HG02798 (cell line): ENCODE results near the gene TAF15.

ENCODE experiments used
- ATAC-seq: cut with Tn5 transposase; IDR thresholded peaks from one replicate; pipeline ENCODE4 v1.9.1; 2021; ENCODE audit warnings: mild to moderate bottlenecking; ENCODE audit not compliant: unreplicated experiment, poor library complexity

TAF15 gene

GRCh38 chr17:35784895-35785294, 24.4 kb upstream of the TAF15 start:
- no peak for ATAC-seq

- ATAC-seq = no peak
These were observed 22.3 kb upstream of the TAF15 start for GRCh38 chr17:35786941-35787432.

GRCh38 chr17:35788477-35789368, 20.6 kb upstream of the TAF15 start:
- ATAC-seq = no peak

DNA sequence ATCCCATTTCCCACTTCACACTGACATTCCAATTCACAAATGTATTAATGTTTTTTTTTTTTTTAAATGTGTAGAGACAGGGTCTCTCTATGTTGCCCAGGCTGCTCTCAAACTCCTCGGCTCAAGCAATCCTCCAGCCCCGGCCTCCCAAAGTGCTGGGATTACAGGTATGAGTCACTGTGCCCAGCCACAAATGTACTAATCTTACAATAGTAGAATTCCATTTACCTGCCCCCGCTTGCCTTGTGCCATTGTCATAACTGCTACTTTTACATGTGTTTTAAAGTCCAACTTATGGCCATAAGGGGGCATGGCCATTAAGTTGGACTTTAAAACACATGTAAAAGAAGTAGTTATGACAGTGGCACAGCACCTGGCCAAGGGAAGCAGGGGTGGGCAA, 18.4 kb upstream of the TAF15 start:
- ATAC-seq = no peak

- ATAC-seq = no peak
These were observed 17.5 kb upstream of the TAF15 start for GRCh38 chr17:35791681-35792350.

DNA sequence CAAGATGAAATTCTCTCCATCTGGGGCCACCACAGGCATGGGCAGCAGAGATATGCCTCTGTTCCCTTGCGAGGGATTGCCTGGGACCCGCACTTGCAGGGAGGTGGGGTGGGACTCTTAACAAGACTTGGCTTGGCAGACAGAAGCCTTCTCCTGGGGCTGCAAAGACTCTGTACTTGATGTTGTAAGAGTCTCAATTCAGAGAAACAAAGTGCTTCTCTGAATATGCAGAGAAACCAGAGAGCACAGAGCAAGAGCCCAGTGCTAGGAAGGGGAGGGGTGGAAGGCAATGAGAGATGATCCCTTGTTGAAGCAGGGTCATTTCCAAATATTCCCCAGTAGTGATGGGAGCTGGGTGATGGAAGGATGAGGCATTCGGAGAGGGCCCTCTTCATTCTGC, 16.0 kb upstream of the TAF15 start:
- no peak for ATAC-seq

DNA sequence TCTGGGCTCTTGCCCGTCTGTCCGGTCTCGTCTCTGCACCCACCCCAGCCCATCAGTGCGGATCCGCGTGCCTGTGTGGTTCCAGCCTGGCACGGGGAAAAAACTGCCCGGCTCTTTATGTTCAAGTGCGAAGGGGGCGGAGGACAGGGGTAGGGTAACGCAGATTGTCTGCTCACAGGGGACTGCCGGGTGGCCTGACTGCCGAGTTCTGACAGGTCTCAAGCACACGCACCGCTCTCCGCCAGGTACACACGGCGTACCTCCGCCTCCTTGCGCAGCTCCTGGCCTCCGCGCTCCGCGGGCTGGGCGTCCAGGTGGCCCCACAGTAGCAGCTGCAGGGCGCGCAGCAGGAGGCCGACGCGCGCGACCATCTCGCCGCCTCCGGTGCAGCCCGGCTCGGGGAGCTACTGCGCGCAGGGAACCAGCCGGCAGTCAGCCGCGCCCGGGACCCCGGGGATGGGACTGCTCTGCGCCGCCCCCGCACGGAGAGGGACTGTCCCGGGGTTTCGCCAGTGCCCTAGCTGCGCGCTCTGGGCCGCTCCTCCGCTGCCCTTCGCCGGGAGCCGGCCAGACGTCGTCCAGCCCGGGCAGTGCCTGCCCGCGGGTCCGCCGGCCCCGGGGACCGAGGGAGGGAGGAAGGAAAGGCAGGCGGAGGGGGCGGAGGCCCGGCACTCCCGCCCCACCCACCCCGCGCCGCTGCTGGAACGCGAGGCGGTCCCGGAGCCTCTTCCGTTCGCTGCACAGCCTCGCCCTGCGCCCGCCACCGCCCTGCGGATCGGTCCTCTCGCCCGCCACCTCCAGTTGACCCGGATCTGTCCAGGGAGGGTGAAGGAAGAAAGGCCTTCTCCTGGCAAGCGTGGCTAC, 14.0 kb upstream of the TAF15 start, which contains the start of gene MMP28:
MMP28 (minus strand) TSS at position 635 of the 864 bp plus-strand sequence; CDS start at position 371, 264 bp downstream.
- no peak for ATAC-seq

DNA sequence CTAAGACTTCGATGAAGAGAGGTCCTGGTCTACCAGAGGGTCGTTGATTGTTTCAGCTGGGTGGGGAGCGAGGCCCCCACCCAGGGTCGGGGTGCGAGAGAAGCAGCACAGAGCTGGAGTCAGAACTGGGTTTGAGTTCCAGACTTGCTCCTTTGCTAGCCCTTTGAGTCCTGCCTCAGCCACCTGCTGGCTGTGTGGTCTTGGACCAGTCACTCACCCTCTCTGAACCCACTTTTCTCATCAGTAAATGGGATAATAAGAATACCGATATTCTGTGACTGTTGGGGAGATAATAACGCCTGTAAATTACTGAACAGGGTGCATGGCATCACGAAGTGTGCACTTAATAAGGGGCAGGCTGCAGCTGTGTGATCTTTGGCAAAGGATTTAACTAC, 13.4 kb upstream of the TAF15 start:
- no peak for ATAC-seq

DNA sequence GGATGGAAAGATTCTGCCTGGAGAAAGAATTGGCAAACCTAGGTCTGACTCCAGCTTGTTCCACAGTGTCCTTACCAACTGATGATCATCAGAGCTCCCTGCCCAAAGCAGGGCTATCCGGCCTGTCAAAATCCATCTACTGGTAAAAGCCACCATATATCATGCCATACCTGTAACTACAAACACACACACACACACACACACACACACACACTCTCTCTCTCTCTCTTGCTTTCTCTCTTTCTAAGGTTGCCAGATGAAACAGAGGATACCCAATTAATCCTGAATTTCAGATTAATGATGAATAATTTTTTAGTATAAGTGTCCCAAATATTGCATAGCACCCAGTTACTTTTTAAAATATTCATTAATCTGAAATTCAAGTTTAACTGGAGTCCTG, 12.3 kb upstream of the TAF15 start:
- ATAC-seq = no peak

GRCh38 chr17:35797370-35797769, 11.9 kb upstream of the TAF15 start:
- ATAC-seq = no peak

DNA sequence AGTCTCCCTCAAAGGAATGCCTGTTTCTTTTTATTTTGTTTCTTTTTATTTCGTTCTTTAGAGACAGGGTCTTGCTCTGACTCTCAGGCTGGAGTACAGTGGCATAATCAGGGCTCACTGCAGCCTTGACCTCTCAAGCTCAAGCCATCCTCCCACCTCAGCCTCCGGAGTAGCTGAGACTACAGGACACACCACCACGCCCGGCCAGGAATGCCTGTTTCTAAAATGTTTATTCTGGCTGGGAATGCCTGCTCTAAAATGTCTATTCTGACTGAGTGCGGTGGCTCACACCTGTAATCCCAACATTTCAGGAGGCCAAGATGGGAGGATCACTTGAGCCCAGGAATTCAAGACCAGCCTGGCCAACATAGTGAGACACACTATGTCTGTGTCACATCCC, 11.4 kb upstream of the TAF15 start:
- no peak for ATAC-seq

- ATAC-seq = no peak
These were observed 9.3 kb upstream of the TAF15 start for GRCh38 chr17:35799942-35800341.

GRCh38 chr17:35801583-35802224, 7.6 kb upstream of the TAF15 start:
- no peak for ATAC-seq

DNA sequence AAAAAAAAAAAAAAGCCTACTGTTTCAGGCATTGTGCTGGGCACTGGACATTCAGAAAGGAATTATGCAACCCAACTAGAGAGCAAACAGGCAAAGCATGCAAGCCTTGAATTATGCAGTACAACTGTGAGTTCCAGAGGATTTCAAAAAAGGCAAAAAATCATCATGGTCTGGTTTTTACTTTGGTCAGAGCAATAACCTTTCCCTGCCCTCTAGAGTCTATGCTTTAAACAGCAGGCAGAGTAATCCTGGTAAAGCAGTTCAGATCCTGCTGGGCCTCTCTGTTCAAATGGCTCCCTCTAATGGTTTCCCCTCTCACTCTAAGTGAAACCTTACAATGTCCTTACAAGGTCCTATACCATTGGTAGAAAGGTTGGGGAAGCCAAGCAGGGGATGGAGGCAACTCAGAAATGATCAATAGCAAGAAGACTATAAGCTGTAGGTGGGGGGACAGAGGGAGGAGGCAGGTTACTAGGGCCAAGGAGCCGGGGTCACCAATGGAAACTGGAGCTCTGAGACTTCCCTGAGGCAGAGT, 4.6 kb upstream of the TAF15 start:
- no peak for ATAC-seq

GRCh38 chr17:35807371-35808144, 1.7 kb upstream of the TAF15 start:
- no peak for ATAC-seq

DNA sequence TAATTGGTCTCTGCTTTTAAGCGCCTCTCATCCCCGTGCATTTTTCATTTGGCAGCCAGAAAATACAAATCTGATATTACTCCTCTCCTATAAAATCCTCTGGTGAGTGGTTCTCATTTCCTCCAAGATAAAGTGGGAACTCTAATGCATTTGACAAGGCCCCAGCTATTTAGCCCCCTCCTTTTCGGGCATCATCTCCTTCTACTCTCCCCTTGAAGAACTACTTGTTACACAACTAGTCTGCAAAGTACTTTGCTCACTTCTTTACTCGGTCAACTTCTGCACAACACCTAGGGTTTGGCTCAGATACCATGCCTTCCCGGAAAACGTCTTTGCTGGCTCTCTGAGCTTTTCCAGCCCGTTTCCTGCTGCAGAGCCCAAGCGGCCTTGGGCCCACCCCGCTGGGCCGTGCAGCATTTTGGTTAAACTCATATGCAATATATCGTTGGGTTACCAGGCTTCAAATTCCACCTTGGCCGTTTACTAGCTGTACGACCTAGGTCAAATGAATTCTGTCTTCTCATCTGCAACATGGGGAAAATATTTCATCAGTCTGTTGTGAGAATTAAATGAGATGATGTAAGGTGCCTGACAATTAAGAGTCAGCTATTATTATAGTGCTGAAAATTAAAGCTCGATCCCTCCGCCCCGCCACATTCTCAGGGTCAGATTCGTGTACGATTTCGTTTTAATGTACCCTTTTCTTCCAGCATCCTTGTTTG, 883 bp upstream of the TAF15 start:
- no peak for ATAC-seq

- ATAC-seq = no peak
These were observed 674 bp downstream of the TAF15 start for GRCh38 chr17:35809855-35810461.

GRCh38 chr17:35811759-35812158, 2.5 kb downstream of the TAF15 start:
- no peak for ATAC-seq
